Ascending aorta (tissue), 2 donors: ENCODE results near the gene FARS2. TPM values are rescaled to one million over a fixed set of nuclear protein-coding genes. Genes with fewer than 3 reads are reported as not detected.

ENCODE experiments used
- DNase-seq, 2 donors: peaks; one replicate each; pipeline ENCODE4 v3.0.0-alpha.2; 2019; ENCODE audit warnings: low spot score in 2 of 2
- H3K27ac ChIP-seq, 2 donors: fragments of 200-600 bp; sonication (generic); one replicate each; pipeline ENCODE4 v1.5.1; 2016 to 2017; ENCODE audit warnings: mild to moderate bottlenecking in 1 of 2
- H3K27me3 ChIP-seq: fragments of 200-600 bp; sonication (generic); one replicate; pipeline ENCODE4 v1.5.1; 2017
- H3K36me3 ChIP-seq, 2 donors: fragments of 200-600 bp; sonication (generic); one replicate each; pipeline ENCODE4 v1.5.1; 2016
- H3K4me1 ChIP-seq, 2 donors: fragments of 200-600 bp; sonication (generic); one replicate each; pipeline ENCODE4 v1.5.1; 2016 to 2017; ENCODE audit warnings: mild to moderate bottlenecking in 1 of 2
- H3K4me3 ChIP-seq, 2 donors: fragments of 200-600 bp; sonication (generic); one replicate each; pipeline ENCODE4 v1.5.1; 2016 to 2017; ENCODE audit warnings: mild to moderate bottlenecking in 1 of 2
- H3K9me3 ChIP-seq, 2 donors: fragments of 200-600 bp; sonication (generic); one replicate each; pipeline ENCODE4 v1.5.1; 2016
- intact Hi-C: fragments of 100-400 bp; cut with DNase I; formaldehyde crosslinking; loops from one replicate; pipeline ENCODE4 v1.15.1; 2023
- total RNA-seq: library from RNA; depleted of rRNA; stranded (reverse); fragments of >200 nt; gene quantifications from one replicate; pipeline ENCODE4 v1.1.0, GENCODE V29; 2016
- TF ChIP-seq, protein P1 (sequence below), 3 experiments: fragments of 200-600 bp in 2 of 3; fragments of 450-650 bp in 1 of 3; sonication (generic) in 2 of 3; IDR thresholded peaks; one replicate each; pipeline ENCODE4 v1.5.1; 2016 to 2019; ENCODE audit warnings: antibody characterized with exemption in 3 of 3, mild to moderate bottlenecking in 1 of 3, moderate library complexity in 1 of 3

The FARS2 gene
- total RNA-seq, 1 donor from 2014 or later, result 17.6 TPM

- no peak overlapping the region for H3K4me3 ChIP-seq
- intact Hi-C loops, result no loop called here
- H3K36me3 ChIP-seq, result peaks cover 0 to 6% of the 10 kb centered on the region in 2 donors
- H3K4me1 ChIP-seq, result no peaks in the 10 kb centered on the region
- no peaks in the 10 kb centered on the region for H3K27me3 ChIP-seq
- H3K27ac ChIP-seq, result no peak overlapping the region
- H3K9me3 ChIP-seq, result no peaks in the 10 kb centered on the region
- TF ChIP-seq, protein P1, sequence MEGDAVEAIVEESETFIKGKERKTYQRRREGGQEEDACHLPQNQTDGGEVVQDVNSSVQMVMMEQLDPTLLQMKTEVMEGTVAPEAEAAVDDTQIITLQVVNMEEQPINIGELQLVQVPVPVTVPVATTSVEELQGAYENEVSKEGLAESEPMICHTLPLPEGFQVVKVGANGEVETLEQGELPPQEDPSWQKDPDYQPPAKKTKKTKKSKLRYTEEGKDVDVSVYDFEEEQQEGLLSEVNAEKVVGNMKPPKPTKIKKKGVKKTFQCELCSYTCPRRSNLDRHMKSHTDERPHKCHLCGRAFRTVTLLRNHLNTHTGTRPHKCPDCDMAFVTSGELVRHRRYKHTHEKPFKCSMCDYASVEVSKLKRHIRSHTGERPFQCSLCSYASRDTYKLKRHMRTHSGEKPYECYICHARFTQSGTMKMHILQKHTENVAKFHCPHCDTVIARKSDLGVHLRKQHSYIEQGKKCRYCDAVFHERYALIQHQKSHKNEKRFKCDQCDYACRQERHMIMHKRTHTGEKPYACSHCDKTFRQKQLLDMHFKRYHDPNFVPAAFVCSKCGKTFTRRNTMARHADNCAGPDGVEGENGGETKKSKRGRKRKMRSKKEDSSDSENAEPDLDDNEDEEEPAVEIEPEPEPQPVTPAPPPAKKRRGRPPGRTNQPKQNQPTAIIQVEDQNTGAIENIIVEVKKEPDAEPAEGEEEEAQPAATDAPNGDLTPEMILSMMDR (IDR thresholded peaks at IDR 0.05), result no peak
- no peak for DNase-seq
Observed at GRCh38 chr6:5373430-5373829, 112.1 kb downstream of the FARS2 start.

DNA sequence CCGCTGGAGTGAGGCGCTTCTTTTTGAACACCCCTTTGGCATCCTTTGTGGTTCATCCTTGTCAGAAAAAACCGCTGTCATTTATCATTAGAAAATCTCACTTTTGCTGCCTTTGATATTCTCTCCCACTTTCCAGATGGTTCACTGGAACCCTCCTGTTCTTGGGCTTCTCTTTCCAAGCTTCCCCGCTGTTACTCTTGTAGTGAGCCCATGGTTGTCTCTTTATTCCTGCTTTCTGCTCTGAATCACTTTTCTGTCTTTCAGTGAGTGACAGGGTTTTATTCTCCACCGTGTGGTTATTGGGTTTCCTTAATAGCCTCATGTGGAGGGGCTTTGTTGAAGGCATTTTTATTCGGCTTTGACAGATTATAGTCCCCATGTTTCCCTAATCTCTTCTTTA is 117.0 kb downstream of the FARS2 start:
- TF ChIP-seq, protein P1 (IDR thresholded peaks at IDR 0.05), result no peak
- H3K4me3 ChIP-seq, result no peak overlapping the region
- intact Hi-C loops, result no loop called here

DNA sequence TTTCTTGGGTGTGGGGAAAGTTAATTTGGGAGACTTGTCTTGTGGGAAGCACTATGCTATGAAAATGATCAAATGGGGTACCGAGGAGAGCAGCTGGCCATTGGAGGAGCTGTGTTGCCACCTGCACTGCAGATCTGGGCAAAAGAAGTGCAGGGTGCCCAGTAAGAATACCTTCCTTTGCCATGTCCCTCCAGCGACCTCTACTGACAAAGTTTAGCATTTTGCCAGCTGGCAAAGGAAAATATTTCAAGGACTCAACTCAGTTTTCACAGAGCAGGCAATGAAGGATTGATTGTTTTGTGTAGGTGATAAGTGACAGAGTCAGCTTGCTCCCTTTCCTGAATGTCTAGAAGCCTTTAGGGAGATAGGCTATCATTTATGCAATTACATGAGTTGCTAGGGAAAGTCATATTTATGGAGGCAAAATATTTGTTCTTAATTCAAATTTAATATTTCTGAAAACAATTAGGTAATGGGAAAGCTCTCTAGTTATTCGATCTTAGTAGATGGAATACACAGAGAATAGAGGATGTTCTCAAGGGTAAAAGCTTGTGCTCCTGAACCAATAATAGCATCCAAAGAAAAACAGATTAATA is 118.4 kb downstream of the FARS2 start:
- no peak overlapping the region for H3K27ac ChIP-seq
- H3K4me3 ChIP-seq, result no peak overlapping the region
- no peaks in the 10 kb centered on the region for H3K4me1 ChIP-seq
- no peak for DNase-seq
- no peaks in the 10 kb centered on the region for H3K9me3 ChIP-seq
- intact Hi-C loops, result no loop called here
- no peaks in the 10 kb centered on the region for H3K36me3 ChIP-seq
- no peaks in the 10 kb centered on the region for H3K27me3 ChIP-seq
- TF ChIP-seq, protein P1 (IDR thresholded peaks at IDR 0.05), result no peak

More for the DNA sequence above, 117.0 kb downstream of the FARS2 start:
- DNase-seq, result no peak
- Histone ChIP-seq H3K36me3 (no peaks in the 10 kb centered on the region), H3K4me1 (no peaks in the 10 kb centered on the region), H3K9me3 (no peaks in the 10 kb centered on the region), H3K27me3 (no peaks in the 10 kb centered on the region), H3K27ac (no peak overlapping the region)

GRCh38 chr6:5383856-5384255 is 122.5 kb downstream of the FARS2 start:
- intact Hi-C loops, result no loop called here
- TF ChIP-seq, protein P1 (IDR thresholded peaks at IDR 0.05), result no peak

DNA sequence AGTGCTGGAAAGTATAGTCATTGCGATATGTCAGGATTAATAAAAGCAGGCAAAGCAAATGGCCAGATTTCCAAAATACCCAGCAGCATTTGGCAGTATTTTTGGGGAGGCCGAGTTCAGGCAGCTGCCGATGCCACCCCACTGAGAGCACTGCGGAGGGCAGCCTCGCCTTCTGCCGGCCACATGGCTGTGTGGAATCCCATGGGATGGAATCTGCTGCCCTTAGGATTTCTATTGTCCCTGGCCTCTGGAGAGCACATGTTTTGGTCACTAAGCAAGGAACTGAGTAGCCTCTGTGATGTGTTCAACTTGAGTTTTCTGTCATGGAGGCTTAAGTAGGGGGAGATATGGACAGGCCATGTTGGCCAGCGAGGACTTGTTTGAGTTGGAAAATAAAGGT is 123.0 kb downstream of the FARS2 start:
- TF ChIP-seq, protein P1 (IDR thresholded peaks at IDR 0.05), result no peak
- H3K27me3 ChIP-seq, result no peaks in the 10 kb centered on the region
- no peaks in the 10 kb centered on the region for H3K4me1 ChIP-seq
- H3K27ac ChIP-seq, result no peak overlapping the region
- intact Hi-C loops, result no loop called here
- no peak for DNase-seq
- H3K9me3 ChIP-seq, result no peaks in the 10 kb centered on the region
- H3K36me3 ChIP-seq, result no peaks in the 10 kb centered on the region
- no peak overlapping the region for H3K4me3 ChIP-seq

More at GRCh38 chr6:5383856-5384255, 122.5 kb downstream of the FARS2 start:
- DNase-seq, result no peak
- no peaks in the 10 kb centered on the region for H3K9me3 ChIP-seq
- H3K4me1 ChIP-seq, result no peaks in the 10 kb centered on the region
- H3K4me3 ChIP-seq, result no peak overlapping the region
- H3K27ac ChIP-seq, result no peak overlapping the region
- no peaks in the 10 kb centered on the region for H3K36me3 ChIP-seq
- H3K27me3 ChIP-seq, result no peaks in the 10 kb centered on the region

- no peak for DNase-seq
- intact Hi-C loops, result no loop called here
- Histone ChIP-seq H3K4me3 (no peak overlapping the region), H3K27ac (no peak overlapping the region), H3K36me3 (no peaks in the 10 kb centered on the region), H3K4me1 (no peaks in the 10 kb centered on the region), H3K9me3 (no peaks in the 10 kb centered on the region), H3K27me3 (no peaks in the 10 kb centered on the region)
- TF ChIP-seq, protein P1 (IDR thresholded peaks at IDR 0.05), result no peak
Observed at GRCh38 chr6:5388326-5388725, 127.0 kb downstream of the FARS2 start.
